Keratinocyte (primary cell): ENCODE results near the gene TUBB4A.

ENCODE experiments used
- CTCF ChIP-seq, 3 experiments: IDR thresholded peaks in 1 of 3; conservative IDR thresholded peaks in 1 of 3; optimal IDR thresholded peaks in 1 of 3; 2 replicates in 2 of 3; 3 replicates in 1 of 3; pipeline versions ENCODE3 to v1.5.1; 2011; ENCODE audit warnings: low read length in 3 of 3, mild to moderate bottlenecking in 3 of 3, moderate library complexity in 2 of 3, control low read depth in 1 of 3, inconsistent platforms in 1 of 3; ENCODE audit not compliant: insufficient read depth in 2 of 3; ENCODE audit errors: extremely low read depth in 1 of 3
- EZH2 ChIP-seq: IDR thresholded peaks from one replicate; pipeline ENCODE4 v1.6.1; 2012; ENCODE audit warnings: inconsistent platforms, mild to moderate bottlenecking, low read length, moderate library complexity

GRCh38 chr19:6500837-6501739, 1.0 kb downstream of the TUBB4A start:
- TF ChIP-seq CTCF (optimal IDR thresholded peaks at IDR 0.05 in 1 of 3, IDR thresholded peaks at IDR 0.05 in 1 of 3, conservative IDR thresholded peaks at IDR 0.05 in 1 of 3; ENCODE audit: extremely low read depth in 1 of 3, insufficient read depth in 2 of 3, low read length in 3 of 3) (no peak), EZH2 (no peak)
